DLD1 (cell line): ENCODE data around the gene FAM163B.

ENCODE experiments used
- in situ Hi-C: cut with HindIII; loops from 2 replicates; pipeline ENCODE4 v1.10.0; 2017; ENCODE audit warnings: low sequenced_read_pairs

FAM163B gene

GRCh38 chr9:133619791-133620190 is 10.6 kb upstream of the FAM163B start:
- in situ Hi-C loops = no loop called here

GRCh38 chr9:133618726-133619125 is 9.5 kb upstream of the FAM163B start:
- in situ Hi-C loops = no loop called here

- in situ Hi-C loops = no loop called here
Observed at GRCh38 chr9:133616643-133617405, 7.6 kb upstream of the FAM163B start.

GRCh38 chr9:133615606-133616188 is 6.5 kb upstream of the FAM163B start:
- in situ Hi-C loops = no loop called here

- in situ Hi-C loops = no loop called here
Observed at GRCh38 chr9:133615186-133615585, 6.0 kb upstream of the FAM163B start.

- in situ Hi-C loops = no loop called here
Observed at GRCh38 chr9:133614678-133615077, 5.5 kb upstream of the FAM163B start.

GRCh38 chr9:133614056-133614455 is 4.9 kb upstream of the FAM163B start:
- in situ Hi-C loops = no loop called here

- in situ Hi-C loops = no loop called here
Observed at GRCh38 chr9:133613432-133613831, 4.2 kb upstream of the FAM163B start.

GRCh38 chr9:133612816-133613215 is 3.6 kb upstream of the FAM163B start:
- in situ Hi-C loops = no loop called here

GRCh38 chr9:133612051-133612450 is 2.9 kb upstream of the FAM163B start:
- in situ Hi-C loops = no loop called here

GRCh38 chr9:133610845-133611244 is 1.7 kb upstream of the FAM163B start:
- in situ Hi-C loops = no loop called here

- in situ Hi-C loops = no loop called here
Observed at GRCh38 chr9:133608889-133609288, 300 bp downstream of the FAM163B start.

GRCh38 chr9:133608382-133608781 is 807 bp downstream of the FAM163B start:
- in situ Hi-C loops = no loop called here

- in situ Hi-C loops = no loop called here
Observed at GRCh38 chr9:133607976-133608375, 1.2 kb downstream of the FAM163B start.

- in situ Hi-C loops = no loop called here
Observed at GRCh38 chr9:133607381-133607780, 1.8 kb downstream of the FAM163B start.

GRCh38 chr9:133606708-133607025 is 2.5 kb downstream of the FAM163B start:
- in situ Hi-C loops = no loop called here

- in situ Hi-C loops = no loop called here
Observed at GRCh38 chr9:133605856-133606707, 3.1 kb downstream of the FAM163B start.

GRCh38 chr9:133605446-133605845 is 3.7 kb downstream of the FAM163B start:
- in situ Hi-C loops = no loop called here

- in situ Hi-C loops = no loop called here
Observed at GRCh38 chr9:133604856-133605255, 4.3 kb downstream of the FAM163B start.

- in situ Hi-C loops = no loop called here
Observed at GRCh38 chr9:133604214-133604613, 5.0 kb downstream of the FAM163B start.

GRCh38 chr9:133603135-133603927 is 5.9 kb downstream of the FAM163B start:
- in situ Hi-C loops = no loop called here
